Activated gamma-delta T cell treated with Interleukin-2 at 50 U/mL for 16 hours (primary cell): Measurements from ENCODE around the gene DPP4.
"Not testable (repeated sequence)": the region's sequence is repeated elsewhere in the genome, so short reads cannot be mapped to it uniquely, and the experiment has no call there.

Source experiments
- DNase-seq: peaks from one replicate; pipeline ENCODE4 v3.0.0-alpha.2; 2020

The DPP4 gene

DNA sequence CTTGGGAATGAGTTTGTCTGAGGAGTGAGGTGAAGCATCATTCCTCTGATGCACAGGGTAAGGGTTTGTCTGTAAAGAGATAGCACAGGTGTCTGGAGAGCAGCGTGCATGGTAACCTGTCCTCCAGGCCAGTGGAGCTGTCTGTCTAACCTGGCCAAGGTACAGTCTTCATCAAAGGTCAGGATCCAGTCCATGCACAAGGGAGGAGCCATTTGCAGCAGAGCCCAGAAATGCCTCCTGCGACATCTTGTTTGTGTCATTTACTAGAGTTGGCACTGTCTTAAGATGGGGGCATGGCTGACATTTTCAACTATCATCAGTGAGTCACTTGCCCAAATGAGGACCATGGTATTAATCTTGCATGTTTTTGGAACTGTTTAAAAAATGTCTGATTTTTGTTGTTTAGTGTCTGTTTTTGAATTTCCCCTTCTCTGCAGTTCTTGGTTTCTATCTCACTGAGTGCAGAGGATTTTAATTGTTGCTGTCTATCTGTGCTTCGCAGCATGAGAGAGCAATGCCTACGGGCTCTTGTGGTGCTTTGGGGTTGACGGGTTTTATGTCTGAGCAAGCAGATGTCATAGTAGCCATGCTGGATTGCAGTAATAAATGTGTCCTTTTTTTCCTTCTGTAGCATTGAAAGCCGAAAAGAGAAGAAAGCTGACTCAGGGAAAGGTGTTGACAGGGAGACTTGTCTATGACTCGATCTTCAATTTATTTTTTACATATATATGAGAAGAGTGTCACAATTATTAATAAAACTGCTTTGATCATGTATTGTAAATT is 91.3 kb downstream of the DPP4 start:
- no peak for DNase-seq

DNA sequence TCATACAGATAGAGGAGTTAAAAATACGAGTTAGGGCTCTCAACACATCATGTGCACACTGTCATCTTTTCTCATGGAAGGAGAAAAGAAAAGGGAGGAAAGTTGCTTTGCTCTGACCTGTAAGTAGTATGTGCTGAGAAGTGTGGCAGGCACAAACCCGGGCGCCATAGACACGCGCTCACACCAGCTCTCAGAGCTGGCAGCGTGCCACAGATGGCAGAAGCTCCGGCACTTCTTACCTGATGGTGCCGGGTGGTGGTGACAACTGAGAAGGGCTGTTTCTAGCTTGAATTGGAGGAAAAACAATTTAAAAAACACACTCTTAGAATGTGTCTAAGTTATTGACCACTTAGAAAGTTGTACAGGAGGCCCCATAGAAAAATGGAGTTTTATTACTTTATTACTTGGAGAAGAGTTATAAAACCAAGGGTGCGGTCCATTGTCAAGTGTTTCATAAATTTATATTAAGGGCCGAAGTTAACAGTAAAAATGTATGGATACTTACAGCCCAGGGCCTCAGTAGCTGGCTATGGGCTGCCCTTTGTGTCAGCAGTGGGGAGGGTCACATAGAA is 92.2 kb downstream of the DPP4 start:
- DNase-seq: no peak

DNA sequence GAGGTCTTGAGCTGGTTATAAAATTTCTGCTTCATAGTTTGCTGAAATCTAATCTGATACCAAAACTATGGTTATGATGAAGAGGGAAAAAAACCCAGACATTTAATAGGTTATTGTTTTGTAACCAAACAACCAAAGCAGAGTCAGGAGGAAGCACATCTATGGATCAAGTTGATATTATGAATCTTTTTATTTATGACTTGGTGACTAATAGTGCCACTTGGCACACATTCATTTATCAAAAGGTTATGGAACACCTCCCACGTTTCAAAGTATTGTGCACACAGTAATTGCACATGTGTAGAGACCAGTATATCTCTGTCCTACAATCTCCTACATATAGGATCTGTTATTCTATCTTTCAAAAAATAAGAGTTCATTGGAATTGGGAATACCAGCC is 93.0 kb downstream of the DPP4 start:
- DNase-seq: no peak

GRCh38 chr2:161979490-161979889 is 94.5 kb downstream of the DPP4 start:
- DNase-seq: no peak

- not testable (repeated sequence) for DNase-seq
Observed at GRCh38 chr2:161977926-161978325, 96.1 kb downstream of the DPP4 start.

DNA sequence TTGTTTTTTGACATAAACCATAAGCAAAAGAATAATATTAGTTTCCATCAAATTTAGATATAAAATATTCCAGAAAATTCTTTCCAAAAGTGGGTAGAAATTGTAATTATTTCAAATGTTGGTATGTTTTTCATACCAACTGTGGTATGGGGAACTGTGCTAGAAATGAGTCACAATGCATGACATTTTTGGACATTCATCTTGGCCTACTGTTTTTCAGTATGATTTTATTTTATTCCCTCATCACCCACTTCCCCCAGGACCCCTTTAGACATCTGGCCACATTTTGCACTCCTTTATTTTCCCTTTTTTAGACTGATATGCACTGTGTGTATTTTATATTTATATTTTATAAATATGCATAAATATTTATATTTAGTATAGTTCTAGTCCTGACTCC is 97.1 kb downstream of the DPP4 start:
- no peak for DNase-seq

DNA sequence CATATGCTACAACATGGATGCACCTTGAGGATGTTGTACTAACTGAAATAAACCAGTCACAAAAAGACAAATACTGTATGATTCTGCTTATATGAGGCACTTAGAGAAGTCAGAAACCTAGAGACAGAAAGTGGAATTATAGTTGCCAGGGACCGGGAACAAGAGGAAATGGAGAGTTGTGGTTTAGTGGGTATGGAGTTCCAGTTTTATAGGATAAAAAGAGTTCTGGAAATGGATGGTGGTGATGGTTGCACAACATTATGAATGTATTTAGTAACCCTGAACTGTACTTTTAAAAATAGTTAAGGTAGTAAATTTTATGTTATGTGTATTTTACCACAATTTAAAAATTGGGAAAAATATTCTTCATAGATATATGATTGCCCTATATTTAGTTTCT is 97.7 kb downstream of the DPP4 start:
- no peak for DNase-seq

GRCh38 chr2:161975813-161976160 is 98.2 kb downstream of the DPP4 start:
- no peak for DNase-seq

GRCh38 chr2:161975062-161975812 is 98.8 kb downstream of the DPP4 start:
- DNase-seq: no peak

- no peak for DNase-seq
Observed at GRCh38 chr2:161974461-161974860, 99.6 kb downstream of the DPP4 start.

DNA sequence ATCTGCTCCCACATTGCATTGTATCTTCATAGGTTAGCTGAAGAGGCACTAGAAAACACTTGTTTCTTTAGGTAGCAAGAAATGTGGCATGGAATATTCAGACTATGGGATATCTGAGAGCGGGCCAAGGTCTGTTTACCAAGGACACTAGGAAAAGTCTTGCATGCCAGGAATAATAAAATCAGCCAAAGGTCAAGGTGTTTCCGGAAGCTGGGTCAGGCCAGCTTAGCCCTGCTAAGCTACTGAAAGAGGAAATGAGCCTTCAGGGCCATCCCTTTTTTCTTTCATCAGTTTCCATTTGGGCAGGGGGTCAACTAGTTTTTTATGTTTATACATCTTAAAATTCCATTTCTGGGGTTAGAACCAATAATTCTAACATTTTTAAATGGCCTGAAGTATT is 101.1 kb downstream of the DPP4 start:
- DNase-seq: no peak

GRCh38 chr2:161972232-161972631 is 101.8 kb downstream of the DPP4 start:
- no peak for DNase-seq

GRCh38 chr2:161971551-161971950 is 102.5 kb downstream of the DPP4 start:
- no peak for DNase-seq

DNA sequence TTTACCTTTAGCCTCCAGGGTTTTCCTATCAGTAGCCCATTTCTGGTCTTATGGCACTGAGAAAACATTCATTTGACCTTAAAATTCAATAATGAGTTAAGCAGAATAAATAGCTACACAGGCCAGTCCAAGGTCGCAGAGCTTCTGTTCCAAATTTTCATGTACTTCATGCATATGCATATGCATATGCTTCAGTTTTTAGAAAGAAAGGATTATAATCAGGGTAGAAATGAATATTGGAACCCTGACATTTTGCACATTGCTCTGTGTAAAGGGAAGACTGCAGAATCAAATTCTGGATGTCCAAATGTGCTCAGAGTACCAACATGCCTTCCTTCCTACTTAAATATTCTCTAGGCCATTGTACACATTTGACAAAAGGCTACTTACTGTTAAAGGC is 104.9 kb downstream of the DPP4 start:
- DNase-seq: no peak

GRCh38 chr2:161965994-161966393 is 108.0 kb downstream of the DPP4 start:
- no peak for DNase-seq

DNA sequence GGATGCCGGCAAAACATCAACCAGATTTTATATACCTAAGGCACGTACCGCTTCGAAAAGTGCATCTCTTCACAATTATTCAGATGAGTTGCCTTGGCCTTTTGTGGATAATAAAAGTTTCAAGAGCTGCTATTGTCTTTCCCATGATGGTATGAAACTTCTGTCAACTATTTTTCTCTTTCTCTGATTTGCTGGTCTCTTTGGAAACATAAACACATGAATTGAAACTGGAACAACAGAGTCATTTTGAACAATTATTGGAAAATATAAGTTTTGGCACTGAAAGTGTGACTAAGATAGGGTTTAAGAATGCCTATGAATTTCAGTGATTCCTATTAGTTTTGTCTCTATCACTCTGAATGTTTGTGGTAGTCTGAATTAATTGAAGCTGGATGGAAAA is 109.9 kb downstream of the DPP4 start:
- DNase-seq: no peak

- no peak for DNase-seq
Observed at GRCh38 chr2:161962160-161962559, 111.9 kb downstream of the DPP4 start.

- DNase-seq: no peak
Observed at GRCh38 chr2:161961061-161961460, 113.0 kb downstream of the DPP4 start.

DNA sequence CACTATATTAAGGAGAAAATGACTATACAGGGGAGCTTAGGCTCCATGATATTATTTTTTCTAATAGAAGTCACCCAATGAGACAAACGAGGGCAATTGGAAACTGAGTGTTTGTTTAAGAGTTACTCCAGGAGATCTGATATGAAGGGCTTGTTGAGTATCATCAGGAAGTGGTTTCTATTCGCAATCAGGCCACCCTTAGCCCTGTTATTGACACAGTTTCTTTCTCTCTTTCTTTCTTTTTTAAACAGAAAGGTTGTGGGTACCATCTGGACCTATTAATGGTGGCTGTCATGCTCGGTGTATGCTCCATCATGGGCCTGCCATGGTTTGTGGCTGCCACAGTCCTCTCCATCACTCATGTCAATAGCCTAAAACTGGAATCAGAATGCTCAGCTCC is 117.3 kb downstream of the DPP4 start:
- no peak for DNase-seq

DNA sequence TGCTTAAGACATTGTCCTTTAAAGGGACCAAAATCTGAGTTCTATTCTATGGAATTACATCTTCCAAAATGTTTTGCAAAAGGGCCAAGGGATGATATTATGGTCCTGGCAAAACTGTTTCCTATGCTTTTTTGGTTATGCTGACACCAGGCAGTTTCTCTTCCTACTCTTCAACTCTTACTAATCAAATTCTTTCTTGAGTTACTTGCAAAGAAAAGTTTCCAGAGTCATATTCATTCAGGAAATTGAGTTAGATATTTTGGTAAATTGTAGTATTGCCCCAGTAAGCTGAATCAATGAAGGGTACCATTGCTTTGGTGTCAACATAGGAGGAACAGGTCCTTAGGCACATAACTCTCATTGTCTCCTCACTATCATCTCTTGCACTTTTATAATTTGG is 118.8 kb downstream of the DPP4 start:
- no peak for DNase-seq

DNA sequence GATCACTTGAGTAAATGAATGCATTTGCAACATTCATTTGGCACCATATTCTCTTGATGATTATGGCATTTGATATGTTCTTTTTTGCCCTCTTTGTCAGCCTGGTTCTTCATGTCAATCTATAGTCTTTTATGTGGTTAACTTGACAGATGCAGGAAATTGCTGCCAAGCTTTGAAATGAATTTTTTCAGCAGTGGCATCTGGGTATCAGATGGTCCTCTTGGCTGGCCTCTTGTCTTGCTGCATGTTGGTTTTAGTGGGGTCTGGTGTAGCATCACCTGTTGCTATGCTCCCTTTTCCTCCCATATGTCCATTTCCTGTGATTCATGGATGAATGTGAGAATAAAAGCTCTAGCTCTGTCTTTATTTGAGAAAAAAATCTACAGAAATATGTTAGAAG is 119.9 kb downstream of the DPP4 start:
- DNase-seq: peak; percentile 25

- DNase-seq: not testable (repeated sequence)
Observed at GRCh38 chr2:161953367-161953766, 120.6 kb downstream of the DPP4 start.

DNA sequence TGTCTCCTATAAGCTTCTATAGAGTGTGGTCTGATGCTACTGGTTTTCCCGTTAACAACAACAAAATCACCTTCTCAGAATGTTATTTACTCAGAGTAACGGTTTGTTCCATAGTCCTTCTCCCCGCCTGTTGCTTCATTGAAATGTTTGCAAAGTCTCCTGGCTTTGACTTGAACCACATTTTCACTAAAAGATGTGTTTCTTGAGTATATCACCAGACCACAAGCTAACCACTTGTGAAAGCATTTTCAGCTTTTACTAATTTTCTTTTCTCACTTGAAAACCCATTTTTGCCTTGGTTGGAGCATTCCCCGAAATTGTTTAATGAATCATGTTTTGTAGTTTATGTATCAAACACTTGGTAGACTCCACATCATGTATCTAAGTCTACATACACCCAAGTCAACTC is 121.2 kb downstream of the DPP4 start:
- no peak for DNase-seq

- no peak for DNase-seq
Observed at GRCh38 chr2:161947836-161948235, 126.2 kb downstream of the DPP4 start.
